HG03095 (cell line): ENCODE data around the gene CREM.
A peak's percentile ranks its signal among the peaks of the same experiment; 100 is the strongest.
"Not testable (repeated sequence)": the region's sequence is repeated elsewhere in the genome, so short reads cannot be mapped to it uniquely, and the experiment has no call there.

Source experiments
- ATAC-seq: cut with Tn5 transposase; IDR thresholded peaks from one replicate; pipeline ENCODE4 v1.9.1; 2021; ENCODE audit warnings: moderate library complexity; ENCODE audit not compliant: unreplicated experiment

Gene CREM

DNA sequence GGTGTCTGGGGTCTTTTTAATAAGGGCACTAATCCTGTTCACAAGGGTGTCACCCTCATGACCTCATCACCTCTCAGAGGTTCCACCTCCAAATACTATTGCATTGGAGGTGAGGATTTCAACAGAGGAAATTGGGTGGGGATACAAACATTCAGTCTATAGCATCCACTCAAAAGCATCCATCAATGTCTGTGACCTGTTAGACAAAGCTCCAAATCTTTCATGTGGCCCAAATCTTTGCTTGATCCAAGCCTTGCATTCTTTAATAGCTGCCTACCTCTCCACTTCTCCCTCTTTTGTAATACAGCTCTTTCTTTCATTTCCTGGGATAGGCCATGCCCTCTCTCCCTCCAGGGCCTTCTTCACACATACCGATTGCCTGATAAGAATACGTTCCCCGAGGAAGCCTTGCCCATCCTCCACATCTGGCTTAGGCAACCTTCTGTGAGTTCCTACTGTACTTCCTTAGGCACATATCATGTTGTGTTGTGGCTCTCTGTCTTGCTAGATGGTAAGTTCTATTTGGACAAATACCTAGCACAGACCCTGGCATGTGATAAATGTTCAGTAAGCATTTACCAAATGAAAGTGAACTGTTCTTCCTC lies 66.1 kb downstream of the CREM start:
- ATAC-seq = no peak

DNA sequence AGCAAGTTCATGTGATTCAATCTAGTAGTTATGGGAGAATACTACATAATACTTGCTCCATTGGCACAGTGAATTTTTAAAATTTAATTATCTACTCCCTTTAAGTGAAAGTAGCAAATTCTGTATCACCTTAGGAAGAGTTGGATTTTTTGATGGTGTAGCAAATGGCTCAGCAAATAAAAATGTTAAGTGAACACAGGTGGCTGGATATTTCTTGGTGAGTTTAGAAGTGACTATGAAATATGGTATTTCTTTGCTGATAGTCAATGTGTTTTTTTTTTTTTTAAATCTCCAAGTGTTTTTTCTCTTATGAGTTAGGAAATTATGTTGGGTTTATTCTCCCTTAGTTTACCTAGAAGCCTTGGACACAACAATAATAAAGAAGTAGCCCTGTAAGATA lies 67.8 kb downstream of the CREM start:
- no peak for ATAC-seq

DNA sequence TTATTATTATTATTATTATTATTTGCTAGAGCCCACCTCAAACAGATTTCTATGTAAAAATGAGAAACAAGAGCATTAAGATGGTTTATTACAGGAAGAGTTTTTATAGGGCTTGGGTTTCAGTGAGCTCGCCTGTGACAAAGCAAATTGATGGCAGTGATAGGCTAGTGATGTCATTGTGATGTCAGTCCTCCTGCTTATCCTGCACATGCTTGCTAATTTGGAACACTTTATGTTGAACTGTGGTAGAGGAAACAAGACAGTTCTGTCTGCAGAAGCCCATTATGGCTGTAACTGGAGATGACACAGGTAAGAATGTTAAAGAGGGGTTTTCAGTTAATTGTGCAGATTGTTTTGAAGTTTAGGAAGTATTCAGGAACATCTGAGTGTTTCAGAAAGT lies 68.3 kb downstream of the CREM start:
- ATAC-seq = no peak

DNA sequence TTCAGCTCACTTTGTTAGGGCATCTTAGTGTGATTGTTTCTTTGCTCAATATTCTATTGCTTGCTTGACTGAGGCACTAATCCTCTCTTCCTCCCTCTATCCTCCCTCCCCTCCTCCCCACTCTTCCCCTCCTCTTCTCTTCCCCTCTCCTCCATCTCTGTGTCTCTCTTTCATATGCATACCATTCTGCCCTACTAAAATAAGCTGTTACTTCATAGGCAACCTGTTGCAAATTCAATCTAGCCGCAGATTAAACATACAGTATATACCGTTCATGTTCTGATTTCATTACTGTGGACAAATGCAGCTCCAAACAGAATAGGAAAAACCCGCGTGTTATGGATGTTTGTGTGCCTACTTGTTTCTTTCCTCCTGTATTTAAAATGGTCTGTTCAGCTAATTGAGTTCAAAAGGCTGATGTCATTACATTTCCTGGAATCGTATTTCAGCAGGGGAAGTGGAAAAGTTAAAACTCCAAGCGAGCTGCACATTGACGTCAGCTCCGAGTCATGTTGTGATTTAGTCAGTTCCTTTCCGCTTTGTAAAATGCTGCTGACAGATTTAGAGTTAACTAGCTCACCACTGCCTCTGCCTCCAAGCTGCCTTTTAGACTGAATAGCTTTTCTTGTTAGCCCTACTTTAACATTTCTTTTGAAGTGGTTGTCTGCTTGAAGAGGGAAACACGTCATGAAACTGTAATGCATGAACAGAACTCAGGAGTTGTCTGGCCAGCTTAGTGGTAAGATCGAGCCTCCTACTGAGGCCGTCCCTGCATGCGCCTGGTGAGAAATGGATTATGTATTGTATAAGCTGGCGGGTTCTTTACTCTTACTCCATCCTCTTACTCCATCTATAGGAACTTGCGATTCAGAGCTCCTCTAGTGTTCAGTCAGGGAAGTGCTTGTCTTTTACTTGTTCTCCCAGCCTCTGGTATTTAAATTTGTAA lies 69.0 kb downstream of the CREM start:
- ATAC-seq = peak; percentile 90

DNA sequence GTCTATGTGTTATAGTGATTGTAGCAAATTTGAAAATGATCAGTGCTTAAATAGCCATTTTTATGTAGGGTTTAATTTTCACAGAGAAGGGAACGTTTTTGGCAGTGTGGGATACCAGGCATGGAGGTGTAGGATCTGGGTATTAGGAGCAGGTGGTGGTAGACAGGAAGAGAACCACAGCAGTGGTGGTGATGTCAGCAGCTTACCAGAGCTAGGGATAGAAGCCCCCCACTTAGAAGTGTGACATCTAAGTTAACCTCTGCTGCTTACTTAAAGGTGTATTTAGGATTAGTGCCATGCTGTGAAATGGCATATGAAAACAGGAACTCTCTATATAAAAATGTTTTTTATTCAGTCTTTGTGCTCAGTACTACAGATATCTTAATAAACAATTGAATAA lies 73.8 kb downstream of the CREM start:
- no peak for ATAC-seq

DNA sequence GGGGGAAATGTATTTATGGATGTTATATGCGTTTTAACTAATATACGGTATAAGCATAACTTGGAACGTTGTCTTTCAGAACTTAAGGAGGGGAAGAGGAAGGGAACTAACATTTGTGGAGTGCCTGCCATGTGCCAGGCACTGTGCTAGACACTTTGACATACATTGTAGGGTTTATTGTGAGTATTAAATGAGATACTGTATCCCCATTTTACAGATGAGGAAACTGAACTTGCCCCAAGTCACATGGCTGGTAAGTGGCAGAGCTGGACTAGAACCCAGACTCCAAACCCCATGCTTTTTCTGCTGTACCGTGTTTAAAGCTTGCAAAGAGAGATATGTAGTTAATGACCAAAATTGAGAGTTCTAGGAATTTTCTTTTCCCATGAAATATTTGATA lies 74.6 kb downstream of the CREM start:
- ATAC-seq = no peak

DNA sequence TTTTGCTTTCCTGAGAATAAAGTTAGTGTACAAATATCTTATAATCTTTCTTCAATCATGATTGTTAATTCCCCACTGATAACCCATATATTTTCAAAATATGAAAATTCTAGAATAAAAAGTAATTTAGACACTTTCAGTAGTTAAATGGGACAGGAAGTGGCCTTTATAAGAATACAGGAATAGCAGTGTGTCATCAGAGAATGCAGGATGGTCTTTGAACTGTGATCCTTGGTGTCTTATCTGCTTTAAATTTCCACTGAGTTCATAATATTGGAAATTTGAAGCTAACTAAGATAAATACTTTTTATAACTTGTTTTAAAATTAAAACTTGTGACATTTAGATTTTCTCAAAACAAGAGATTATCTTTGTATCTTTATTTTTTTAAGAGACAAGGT lies 75.4 kb downstream of the CREM start:
- ATAC-seq = no peak

DNA sequence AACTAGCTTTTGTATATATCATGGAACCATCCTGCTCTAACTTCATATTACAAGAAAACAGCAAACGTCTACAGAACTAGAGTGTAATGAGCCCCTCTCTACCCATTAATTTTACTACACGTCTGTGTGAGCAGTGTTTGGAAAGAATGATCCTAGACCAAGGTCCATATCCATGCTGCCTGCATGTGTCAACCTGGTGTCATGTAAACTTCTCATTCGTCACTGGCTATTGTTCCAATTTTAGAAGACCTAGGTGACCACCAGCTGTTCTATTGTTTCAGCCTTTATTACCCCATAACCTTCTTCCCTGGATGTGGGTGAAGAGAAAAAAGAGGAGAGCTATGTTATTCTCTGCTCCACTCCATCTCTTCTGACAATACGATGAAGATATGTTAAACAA lies 77.1 kb downstream of the CREM start:
- no peak for ATAC-seq

DNA sequence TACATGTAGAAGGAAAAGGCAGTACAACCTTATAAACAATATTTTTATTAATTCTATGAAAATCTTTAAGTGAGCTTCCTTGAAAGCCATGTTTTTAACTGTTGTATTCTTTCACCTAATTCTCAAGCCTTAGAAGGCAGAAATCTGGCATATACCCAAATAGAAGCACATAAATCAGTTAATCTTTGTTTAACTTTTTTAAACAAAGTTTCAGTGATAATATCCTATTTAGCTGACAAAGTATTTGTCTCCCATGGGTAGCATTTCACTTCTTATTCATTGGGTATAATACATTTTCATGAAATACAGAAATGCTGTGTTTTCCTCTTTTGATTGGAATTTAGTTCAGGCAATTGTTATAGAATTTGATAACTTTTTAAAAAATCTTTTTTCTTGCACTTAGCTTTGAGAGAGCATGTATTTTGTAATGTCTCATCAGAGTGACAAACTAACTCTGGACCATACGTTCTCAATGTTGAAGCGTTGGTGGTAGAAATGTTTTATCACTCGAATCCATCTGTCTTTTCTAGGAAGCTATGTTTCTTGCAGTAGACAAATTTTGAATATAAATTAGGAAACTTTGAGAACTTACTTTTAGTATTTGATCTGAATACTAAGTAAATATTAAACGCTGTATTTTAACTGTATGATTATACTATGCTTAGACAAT lies 78.1 kb downstream of the CREM start:
- no peak for ATAC-seq

DNA sequence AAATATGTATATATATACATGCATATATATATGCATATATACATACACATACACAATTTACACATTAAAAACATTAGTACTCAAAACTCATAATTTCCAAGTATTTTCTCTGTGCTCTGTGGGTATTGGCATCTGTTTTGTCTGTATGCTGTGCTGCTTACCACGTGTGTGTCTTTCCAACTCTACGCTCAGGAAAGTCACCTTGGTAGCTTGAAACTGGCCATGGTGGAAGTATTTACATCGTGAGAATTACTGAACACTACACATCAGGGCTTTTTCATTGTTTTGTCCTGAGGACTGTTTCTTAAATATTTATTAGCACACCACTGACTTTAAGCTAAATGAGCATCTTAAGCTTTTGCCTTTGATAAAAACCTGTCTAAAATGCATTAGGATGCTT lies 79.6 kb downstream of the CREM start:
- ATAC-seq = no peak

DNA sequence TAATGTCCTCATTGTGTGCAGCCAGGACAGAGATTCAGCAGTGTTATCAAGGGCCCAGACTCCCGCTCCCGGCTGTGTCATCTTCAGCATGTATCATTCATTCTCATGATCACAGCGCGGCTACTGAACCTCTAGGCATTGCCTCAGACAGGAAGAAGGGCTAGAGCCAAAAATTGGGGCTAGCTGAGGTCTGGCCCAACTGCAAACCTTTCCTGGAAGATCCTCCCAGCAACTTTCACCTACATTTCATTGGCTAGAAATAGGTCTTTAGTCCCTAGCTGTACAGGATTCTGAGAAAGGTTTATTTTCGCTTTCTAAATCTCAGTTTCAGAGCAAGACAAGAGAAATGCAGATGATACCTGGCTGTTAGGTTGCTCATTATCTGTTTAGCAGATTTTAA lies 81.9 kb downstream of the CREM start:
- ATAC-seq = peak; percentile 87

DNA sequence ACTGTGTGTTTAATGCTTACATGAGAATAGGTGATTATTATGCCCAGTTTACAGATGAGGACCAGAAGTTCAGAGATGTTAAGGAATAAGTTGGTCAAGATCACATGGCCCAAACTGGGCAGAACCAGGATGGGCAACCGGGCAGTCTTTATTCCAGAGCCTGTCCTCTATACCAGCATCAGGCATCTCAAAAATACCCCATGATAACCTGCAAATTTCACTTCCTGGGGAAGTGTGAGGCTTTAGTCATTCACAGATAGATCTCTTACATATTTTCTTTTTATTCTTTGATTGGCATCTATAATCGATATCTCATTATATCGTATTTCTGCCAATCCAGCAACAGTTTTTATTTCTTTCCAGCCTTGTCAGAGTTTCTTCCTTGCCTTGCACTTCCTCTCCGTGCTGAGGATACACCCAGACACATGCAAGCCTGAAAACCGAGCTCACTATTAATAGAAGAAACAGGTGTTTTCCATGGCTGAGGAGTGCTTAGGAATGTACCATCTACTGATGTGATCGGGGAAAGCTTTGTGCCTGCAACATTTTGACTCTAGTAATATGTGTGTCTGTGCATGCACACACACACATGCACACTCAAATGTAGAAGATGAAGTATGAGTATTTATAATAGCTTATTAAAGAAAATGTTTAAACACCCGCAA lies 82.4 kb downstream of the CREM start:
- ATAC-seq = peak; percentile 23

DNA sequence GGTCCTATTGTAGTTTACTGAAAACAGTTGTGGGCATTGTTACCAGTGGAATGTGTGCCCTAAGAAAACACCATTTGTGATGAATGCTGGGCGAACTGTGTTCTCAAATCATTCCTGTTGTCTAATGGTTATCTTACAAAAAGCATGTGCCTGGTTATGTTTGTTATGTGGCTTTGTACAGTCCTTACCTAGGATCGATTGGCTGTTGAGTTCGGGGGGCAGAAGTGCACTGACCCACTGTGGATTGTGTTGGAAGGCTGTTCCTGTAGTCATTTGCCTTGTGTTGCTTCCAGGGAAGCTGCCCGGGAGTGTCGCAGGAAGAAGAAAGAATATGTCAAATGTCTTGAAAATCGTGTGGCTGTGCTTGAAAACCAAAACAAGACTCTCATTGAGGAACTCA lies 84.3 kb downstream of the CREM start:
- no peak for ATAC-seq

DNA sequence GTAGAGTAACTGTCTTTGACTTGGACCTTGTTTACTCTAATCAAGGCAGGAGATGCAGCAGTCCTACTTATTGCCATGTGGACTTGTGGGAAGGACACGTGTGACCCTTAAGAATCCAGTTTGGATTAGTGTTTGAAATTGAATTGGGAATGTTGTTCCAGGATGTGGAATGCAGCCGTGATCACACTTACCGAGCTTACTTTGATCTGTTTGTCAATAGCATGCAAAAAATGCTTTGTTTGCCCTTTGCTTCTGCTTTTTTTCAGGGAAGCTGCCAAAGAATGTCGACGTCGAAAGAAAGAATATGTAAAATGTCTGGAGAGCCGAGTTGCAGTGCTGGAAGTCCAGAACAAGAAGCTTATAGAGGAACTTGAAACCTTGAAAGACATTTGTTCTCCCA lies 84.7 kb downstream of the CREM start:
- no peak for ATAC-seq

DNA sequence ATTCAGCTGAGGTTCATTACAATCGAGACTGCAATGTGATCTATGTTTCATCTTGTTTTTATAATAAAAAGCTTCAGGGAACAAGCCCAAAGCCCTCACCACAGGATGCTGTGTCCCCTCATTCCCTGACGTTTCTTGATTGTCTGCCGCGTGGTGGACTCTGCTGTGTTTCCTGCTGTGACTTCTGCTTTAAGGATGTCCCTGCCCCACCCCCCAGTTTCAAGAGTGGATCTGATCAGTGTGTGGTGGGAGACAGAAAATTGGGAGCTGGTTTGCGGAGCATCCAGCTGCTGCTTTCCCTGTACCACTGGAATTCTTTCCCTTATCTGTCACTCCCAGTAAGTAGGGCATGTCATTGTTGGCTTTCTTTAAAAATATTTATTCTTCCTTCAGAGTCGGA lies 86.2 kb downstream of the CREM start:
- no peak for ATAC-seq

DNA sequence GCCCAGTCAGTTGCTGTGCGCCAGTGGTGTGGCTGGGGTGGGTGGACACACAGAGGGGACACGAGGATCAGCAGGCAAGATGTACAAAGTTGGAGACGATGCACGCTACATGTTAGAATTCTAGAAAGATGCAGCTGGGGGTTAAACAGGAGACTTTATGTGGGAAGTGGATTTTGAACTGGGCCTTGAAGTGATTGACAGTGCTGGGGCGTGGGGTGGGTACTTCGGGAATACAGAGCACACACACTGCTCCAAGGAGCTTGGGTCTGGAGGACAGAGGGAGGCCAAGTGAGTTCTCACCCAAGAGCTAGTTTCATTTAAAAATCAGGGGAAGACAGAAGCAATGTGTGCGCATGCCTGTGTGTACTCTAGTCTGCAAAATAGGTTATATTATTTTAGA lies 87.1 kb downstream of the CREM start:
- no peak for ATAC-seq

DNA sequence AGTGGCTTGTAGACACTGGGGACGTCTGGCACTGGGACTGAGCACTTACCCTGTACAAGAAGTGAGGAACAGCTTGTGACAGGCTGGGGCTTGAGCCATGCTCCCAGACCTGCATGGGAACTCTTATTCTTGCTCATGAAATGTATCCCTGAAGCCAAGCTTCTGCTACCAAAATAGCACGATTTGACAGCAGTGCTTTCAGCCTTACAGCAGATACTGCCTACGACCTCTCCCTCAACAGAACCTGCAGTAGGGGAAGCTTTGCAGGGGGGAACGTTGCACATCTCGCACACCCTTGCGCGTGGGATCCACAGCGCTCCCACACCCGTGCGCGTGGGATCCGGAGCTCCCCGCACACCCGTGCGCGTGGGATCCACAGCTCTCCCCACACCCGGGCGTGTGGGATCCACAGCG lies 88.0 kb downstream of the CREM start:
- ATAC-seq = no peak

DNA sequence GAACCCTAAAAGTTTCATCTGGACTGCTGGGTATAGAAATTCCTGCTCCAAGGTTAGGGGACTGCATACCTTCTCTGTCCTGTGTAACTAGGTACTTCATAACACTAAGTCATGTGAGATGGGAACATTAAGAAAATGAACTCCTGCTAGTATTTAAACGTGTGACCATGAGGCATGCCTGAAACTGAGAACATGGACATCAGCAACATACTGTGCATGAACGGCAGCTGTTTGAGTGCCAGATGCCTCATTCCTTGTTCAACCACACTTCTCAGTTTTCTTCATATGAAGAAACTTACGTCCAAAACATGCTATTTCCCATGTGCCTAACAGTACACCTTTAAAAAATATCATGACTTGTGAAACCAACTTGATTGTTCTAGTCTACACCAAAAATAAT lies 88.5 kb downstream of the CREM start:
- no peak for ATAC-seq

DNA sequence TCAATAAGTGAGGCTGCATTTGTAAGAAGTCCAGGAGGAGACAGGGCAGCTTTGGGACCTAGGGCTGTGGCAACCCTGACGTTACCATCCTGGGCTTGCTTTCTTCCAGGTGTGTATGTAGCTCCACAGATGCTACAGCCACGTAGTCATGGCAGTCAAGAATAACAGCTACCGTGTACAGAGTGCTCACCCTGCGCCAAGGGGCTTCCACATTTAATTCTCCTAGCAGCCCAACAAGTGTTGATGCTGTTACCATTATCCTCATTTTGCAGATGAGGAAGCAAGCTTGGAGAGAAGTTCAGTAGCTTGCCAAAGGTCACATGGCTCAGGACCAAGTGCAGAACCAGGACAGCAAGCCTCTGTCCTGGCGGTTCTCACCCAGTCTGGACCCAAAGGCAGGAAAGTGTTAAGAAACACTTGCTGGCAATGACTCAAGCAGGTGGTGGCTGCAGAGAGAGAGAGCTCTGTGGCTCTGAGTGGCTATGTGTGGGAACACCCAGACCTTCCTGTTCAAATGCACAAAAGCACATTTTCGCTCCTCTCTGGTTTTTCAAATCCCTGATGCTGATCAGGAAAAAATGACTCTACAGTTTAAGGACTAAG lies 89.8 kb downstream of the CREM start:
- ATAC-seq = no peak

DNA sequence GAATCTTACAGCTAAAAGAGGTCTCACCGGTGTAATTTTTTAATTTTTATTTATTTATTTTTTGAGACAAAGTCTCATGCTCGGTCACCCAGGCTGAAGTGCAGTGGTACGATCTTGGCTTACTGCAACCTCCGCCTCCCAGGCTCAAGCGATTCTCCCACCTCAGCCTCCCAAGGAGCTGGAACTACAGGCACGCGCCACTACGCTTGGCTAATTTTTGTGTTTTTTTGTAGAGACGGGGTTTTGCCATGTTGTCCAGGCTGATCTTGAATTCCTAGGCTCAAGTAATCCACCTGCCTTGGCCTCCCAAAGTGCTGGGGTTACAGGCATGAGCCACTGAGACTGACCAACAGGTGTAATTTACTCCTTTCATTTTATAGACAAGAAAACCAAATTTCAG lies 90.3 kb downstream of the CREM start:
- not testable (repeated sequence) for ATAC-seq

DNA sequence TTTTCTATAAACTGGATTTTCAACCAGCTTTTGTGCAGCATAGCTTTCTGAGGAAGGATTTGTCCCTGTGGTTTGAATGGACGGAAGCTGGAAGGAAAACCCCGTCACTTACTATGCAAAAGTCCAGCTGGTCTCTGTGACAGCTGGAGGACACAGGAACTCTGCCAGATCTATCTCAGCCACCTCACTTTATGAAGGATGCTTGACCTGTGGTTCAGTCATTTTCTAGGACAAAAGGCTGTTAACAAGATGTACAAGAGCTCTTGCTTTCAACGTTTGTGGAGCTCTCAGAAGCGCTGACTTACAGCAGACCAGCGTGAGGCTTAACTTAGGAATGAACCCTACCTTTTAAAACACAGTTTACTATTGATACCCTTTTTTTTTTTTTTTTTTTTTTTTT lies 90.8 kb downstream of the CREM start:
- no peak for ATAC-seq
